Measurements from ENCODE around the gene LGALS9. TPM values are rescaled to one million over a fixed set of nuclear protein-coding genes. Genes with fewer than 3 reads are reported as not detected.
"Not testable (repeated sequence)": the region's sequence is repeated elsewhere in the genome, so short reads cannot be mapped to it uniquely, and the experiment has no call there.

Gene LGALS9
- total and polyA plus RNA-seq, 5 experiments from 2014 or later: 4.5 to 9.7 (median 8.4) TPM

DNA sequence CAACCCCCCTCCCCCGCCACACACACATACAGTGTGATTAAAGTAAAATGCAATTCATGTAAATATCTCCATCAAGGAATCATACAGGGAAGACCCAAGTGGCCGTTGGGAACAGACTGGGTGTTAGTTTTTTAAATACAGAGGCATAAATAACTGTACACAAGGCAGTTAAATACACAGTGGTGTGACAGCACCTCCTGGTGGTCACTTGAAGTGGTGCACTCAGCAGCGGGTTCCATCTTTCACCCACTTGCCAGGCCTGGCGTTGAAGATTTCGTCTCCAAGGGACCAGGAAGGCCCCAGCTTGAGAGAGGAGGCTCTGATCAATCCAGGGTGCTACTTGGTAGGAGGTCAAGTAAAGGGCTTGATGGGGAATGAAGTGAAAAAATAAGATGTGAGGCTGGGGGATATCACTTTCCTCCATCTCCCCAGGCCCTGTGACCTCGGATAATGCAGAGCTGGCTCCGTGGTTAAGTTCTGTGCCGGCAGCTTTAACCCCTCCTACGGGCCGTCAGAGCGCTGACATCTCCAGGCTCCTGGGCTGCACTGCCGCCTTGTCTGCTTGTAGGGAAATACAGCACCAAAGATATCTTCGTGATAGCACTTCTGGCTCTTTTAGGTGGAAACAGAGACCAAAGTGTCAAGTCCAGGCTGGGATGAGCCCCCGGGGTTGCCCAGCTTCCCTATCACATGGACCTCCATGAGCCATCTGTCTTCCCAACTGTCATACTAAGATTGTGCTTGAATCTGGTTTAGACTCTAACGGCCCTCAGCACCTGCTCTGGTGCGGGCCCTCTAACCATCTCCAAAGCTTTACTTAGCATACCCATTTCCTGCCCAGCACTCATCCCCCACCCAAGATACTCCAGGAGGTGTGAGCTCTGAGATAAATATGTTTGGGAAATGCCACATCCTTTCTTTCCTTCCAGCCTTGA is 20.7 kb downstream of the LGALS9 start:
- POLR2A ChIA-PET: interaction anchor here (0.6 kb wide), 1 partner anchor 414 kb away, joined by 3 read pairs; no protein-coding TSS in a partner anchor
- DNase-seq (peak in 9 of 10 donors; percentile 34 to 63 (median 58)), ATAC-seq (peak; percentile 59 to 61)
- Mint-ChIP-seq H3K4me3 (no peak overlapping the region), H3K27me3 (peaks cover 0 to 7% (median 0%) of the 10 kb centered on the region in 5 donors), H3K36me3 (peaks cover 0 to 3% (median 0%) of the 10 kb centered on the region in 3 donors), H3K27ac (peak overlapping the region in 1 of 10 donors; percentile 17), H3K4me1 (peaks cover 8 to 10% (median 8%) of the 10 kb centered on the region in 4 donors), H3K9me3 (no peaks in the 10 kb centered on the region)

- Mint-ChIP-seq H3K4me1 (peaks cover 8 to 10% (median 8%) of the 10 kb centered on the region in 4 donors), H3K27me3 (peaks cover 0 to 14% (median 0%) of the 10 kb centered on the region in 5 donors)
- H3K9me3 Mint-ChIP-seq, H3K27ac Mint-ChIP-seq, ATAC-seq, H3K4me3 Mint-ChIP-seq, DNase-seq, H3K36me3 Mint-ChIP-seq, POLR2A ChIA-PET: not testable (repeated sequence)
Observed at GRCh38 chr17:27653449-27653971, 22.5 kb downstream of the LGALS9 start.

DNA sequence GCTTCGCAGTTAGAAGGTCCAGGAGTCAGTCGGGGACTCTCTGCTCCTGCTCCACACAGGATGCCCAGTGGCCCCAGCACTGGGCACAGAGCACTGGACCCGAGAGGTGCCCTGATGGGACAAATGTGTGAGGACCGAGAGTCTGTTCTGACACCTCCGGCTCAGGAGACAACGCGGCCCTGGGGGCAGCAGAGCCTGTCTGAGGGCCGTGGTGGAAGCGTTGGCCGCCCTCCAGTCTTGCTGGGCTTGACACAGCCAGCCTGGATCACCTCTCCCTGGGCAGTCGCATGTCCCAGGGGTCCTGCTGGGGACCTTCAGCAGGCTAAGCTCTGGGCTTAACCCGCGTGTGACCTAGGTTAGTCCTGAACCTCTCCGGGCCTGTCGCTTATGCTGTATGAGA is 23.1 kb downstream of the LGALS9 start:
- Mint-ChIP-seq H3K27me3 (peaks cover 0 to 14% (median 0%) of the 10 kb centered on the region in 5 donors), H3K9me3 (no peaks in the 10 kb centered on the region), H3K4me3 (no peak overlapping the region), H3K36me3 (no peaks in the 10 kb centered on the region), H3K27ac (peak overlapping the region in 2 of 10 donors; percentile 5 to 30), H3K4me1 (peaks cover 8 to 10% (median 8%) of the 10 kb centered on the region in 4 donors)
- ATAC-seq (no peak), DNase-seq (no peak)
- POLR2A ChIA-PET: no interaction called here

- no peaks in the 10 kb centered on the region for H3K36me3 Mint-ChIP-seq
- H3K4me1 Mint-ChIP-seq: peaks cover 8 to 10% (median 8%) of the 10 kb centered on the region in 4 donors
- H3K4me3 Mint-ChIP-seq: no peak overlapping the region
- no peaks in the 10 kb centered on the region for H3K9me3 Mint-ChIP-seq
- DNase-seq: peak; percentile 28 to 71 (median 53)
- POLR2A ChIA-PET: no interaction called here
- ATAC-seq: peak; percentile 75 to 80
- H3K27ac Mint-ChIP-seq: peak overlapping the region in 4 of 10 donors; percentile 5 to 67 (median 22)
- peaks cover 0 to 14% (median 0%) of the 10 kb centered on the region in 5 donors for H3K27me3 Mint-ChIP-seq
Observed at GRCh38 chr17:27654654-27655524, 23.9 kb downstream of the LGALS9 start.

DNA sequence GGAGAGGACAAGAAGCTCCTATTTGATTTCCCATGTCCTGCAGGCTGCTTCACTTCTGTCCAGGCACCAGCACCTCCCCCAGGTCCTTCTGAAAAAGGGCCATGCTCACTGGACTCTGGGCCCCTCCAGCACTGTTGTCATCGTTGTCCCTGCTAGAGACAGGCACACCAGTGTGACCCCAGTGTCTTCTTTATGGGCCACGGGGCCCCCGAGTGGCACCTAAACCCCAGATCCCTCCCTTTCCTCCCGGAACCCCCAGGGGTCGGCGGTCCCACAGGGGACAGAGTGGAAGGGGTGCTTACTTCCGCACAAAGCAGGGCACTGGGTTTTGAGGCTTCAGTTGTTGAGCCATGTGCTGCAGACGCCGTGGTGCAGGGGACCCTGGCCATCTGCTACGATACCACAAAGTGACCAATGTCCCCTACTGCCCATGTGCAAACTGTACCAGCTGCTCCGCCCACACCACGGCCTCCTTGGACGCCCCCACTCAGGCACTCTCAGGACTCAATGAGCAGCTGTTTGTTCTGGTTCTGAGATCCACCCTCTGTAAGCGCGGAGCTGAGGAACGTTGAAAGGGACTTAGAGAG is 24.6 kb downstream of the LGALS9 start:
- ATAC-seq, DNase-seq, H3K4me3 Mint-ChIP-seq, H3K36me3 Mint-ChIP-seq, H3K27ac Mint-ChIP-seq, POLR2A ChIA-PET, H3K9me3 Mint-ChIP-seq: not testable (repeated sequence)
- Mint-ChIP-seq H3K27me3 (peaks cover 0 to 14% (median 0%) of the 10 kb centered on the region in 5 donors), H3K4me1 (peaks cover 8 to 10% (median 8%) of the 10 kb centered on the region in 4 donors)

DNA sequence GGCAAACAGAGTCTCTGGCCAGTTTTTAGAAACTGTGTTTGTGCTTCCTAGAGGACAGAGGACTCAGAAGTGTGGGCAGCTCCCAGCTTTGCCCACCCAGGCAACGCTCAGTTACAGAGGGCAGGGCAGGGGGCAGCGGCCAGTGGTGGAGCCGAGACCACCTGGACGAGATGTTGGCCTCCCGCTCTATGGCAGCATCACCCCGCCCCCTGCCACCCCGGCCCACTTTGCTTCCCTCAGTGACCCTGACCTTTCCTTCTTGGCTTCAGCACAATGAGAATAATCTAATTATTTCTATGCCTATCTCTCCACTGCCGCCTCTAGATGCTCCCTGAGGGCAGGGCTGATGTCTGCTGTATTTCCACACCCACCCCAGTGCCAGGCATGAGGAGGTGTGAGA is 25.6 kb downstream of the LGALS9 start:
- Mint-ChIP-seq H3K27me3 (peaks cover 0 to 12% (median 0%) of the 10 kb centered on the region in 5 donors), H3K27ac (peak overlapping the region in 1 of 10 donors; percentile 49)
- ATAC-seq, H3K4me3 Mint-ChIP-seq, H3K4me1 Mint-ChIP-seq, H3K36me3 Mint-ChIP-seq, POLR2A ChIA-PET, H3K9me3 Mint-ChIP-seq, DNase-seq: not testable (repeated sequence)

- POLR2A ChIA-PET: no interaction called here
- ATAC-seq (no peak), DNase-seq (no peak)
- Mint-ChIP-seq H3K4me1 (peaks cover 5 to 8% (median 5%) of the 10 kb centered on the region in 4 donors), H3K36me3 (no peaks in the 10 kb centered on the region), H3K9me3 (no peaks in the 10 kb centered on the region), H3K27ac (no peak overlapping the region), H3K27me3 (peaks cover 0 to 12% (median 0%) of the 10 kb centered on the region in 5 donors), H3K4me3 (no peak overlapping the region)
Observed at GRCh38 chr17:27657620-27658019, 26.6 kb downstream of the LGALS9 start.

DNA sequence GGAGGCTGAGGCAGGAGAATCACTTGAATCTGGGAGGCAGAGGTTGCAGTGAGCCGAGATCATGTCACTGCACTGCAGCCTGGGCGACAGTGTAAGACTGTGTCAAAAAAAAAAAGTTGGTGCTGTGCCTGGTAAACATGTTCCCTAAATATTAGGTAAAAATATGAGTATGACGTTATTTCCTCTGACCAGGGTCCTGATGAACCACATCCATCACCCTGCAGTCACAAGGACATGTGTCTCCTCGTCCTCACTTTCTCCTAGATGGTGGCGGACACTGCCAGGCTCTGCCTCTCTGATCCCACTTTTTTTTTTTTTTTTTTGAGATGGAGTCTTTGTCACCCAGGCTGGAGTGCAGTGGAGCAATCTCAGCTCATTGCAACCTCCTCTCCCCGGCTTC is 28.7 kb downstream of the LGALS9 start:
- no peak overlapping the region for H3K4me3 Mint-ChIP-seq
- H3K36me3 Mint-ChIP-seq: no peaks in the 10 kb centered on the region
- no peak overlapping the region for H3K27ac Mint-ChIP-seq
- H3K9me3 Mint-ChIP-seq: no peaks in the 10 kb centered on the region
- ATAC-seq: no peak
- H3K27me3 Mint-ChIP-seq: peaks cover 0 to 9% (median 0%) of the 10 kb centered on the region in 5 donors
- DNase-seq: no peak
- POLR2A ChIA-PET: no interaction called here
- H3K4me1 Mint-ChIP-seq: peaks cover 2% of the 10 kb centered on the region in 4 donors

- Mint-ChIP-seq H3K9me3 (no peaks in the 10 kb centered on the region), H3K27me3 (peaks cover 0 to 7% (median 0%) of the 10 kb centered on the region in 5 donors), H3K4me3 (no peak overlapping the region), H3K36me3 (no peaks in the 10 kb centered on the region), H3K27ac (no peak overlapping the region), H3K4me1 (no peaks in the 10 kb centered on the region)
- POLR2A ChIA-PET: no interaction called here
- DNase-seq (no peak), ATAC-seq (no peak)
Observed at GRCh38 chr17:27660436-27660835, 29.4 kb downstream of the LGALS9 start.

DNA sequence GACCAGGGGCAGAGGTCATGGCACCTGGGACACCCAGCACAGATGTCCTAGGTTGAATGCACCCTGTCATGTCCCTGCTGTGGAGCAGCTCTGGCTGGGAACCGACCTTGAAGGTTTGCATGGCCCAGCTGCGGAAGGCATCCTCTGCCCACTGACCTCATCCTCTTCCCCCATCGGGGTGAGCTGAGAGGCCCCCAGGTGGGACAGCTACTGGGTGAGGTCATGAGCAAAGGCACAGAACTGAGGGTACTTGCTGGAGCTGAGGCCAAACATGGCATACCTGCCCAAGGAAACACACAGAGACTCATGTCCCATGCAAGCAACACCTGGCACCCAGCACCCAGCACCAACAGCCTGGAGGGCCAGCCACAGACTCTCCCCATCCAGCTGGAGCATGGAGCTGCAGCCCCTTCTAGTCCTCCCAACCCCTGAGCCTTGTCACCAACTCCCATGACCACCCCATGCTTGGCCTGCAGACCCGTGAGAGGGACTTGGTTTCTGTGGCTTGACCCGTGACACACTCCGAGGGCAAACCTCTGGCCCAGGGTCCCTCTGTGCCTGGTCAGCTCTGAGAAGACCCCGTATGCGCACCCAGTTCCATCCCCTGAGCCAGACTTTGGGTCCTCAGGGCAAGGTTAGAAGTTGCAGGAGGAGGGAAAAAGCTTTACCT is 33.1 kb downstream of the LGALS9 start:
- ATAC-seq (no peak), DNase-seq (no peak)
- Mint-ChIP-seq H3K27me3 (no peaks in the 10 kb centered on the region), H3K4me1 (no peaks in the 10 kb centered on the region), H3K9me3 (no peaks in the 10 kb centered on the region), H3K36me3 (no peaks in the 10 kb centered on the region), H3K27ac (no peak overlapping the region), H3K4me3 (no peak overlapping the region)
- POLR2A ChIA-PET: no interaction called here

DNA sequence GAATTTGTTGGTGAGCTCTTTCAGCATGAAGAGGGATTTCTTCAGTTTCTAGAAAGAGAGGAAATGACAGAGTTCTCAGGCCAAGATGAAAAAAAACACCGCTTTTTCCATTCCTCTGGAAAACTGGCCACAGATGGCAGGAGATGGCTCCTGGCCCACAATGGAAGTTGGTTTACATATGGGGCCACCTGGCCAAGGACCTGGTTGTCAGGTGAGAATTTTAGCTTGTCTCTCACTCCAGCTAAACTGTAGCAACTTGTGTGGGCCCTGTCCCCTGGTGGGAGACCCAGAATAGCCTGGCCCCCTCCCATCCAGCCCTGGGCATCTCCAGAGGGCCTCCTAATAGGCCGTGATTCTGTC is 33.6 kb downstream of the LGALS9 start:
- POLR2A ChIA-PET: no interaction called here
- Mint-ChIP-seq H3K27ac (no peak overlapping the region), H3K4me1 (no peaks in the 10 kb centered on the region), H3K36me3 (no peaks in the 10 kb centered on the region), H3K4me3 (no peak overlapping the region), H3K27me3 (no peaks in the 10 kb centered on the region), H3K9me3 (no peaks in the 10 kb centered on the region)
- DNase-seq (no peak), ATAC-seq (no peak)

GRCh38 chr17:27665549-27665948 is 34.6 kb downstream of the LGALS9 start:
- no peaks in the 10 kb centered on the region for H3K9me3 Mint-ChIP-seq
- POLR2A ChIA-PET: no interaction called here
- ATAC-seq: no peak

More at GRCh38 chr17:27665549-27665948, 34.6 kb downstream of the LGALS9 start:
- Mint-ChIP-seq H3K27me3 (peaks cover 0 to 1% (median 0%) of the 10 kb centered on the region in 5 donors), H3K36me3 (no peaks in the 10 kb centered on the region), H3K4me1 (no peaks in the 10 kb centered on the region), H3K4me3 (no peak overlapping the region), H3K27ac (no peak overlapping the region)
- no peak for DNase-seq
